AG08395 (cell line): Measurements from ENCODE around the gene OR8B8.
A peak's percentile ranks its signal among the peaks of the same experiment; 100 is the strongest.
"Not testable (repeated sequence)": the region's sequence is repeated elsewhere in the genome, so short reads cannot be mapped to it uniquely, and the experiment has no call there.

ENCODE experiments used
- DNase-seq: peaks from one replicate; pipeline ENCODE4 v3.0.0; 2012; ENCODE audit warnings: mixed read lengths, low spot score

OR8B8 gene

GRCh38 chr11:124445646-124446150 is at the start of gene OR8B8:
Gene OR8B8 (minus strand): TSS chr11:124445696. CDS start chr11:124441085, 4,611 bp downstream.
- DNase-seq = no peak

GRCh38 chr11:124493016-124493655 is 47.6 kb upstream of the OR8B8 start:
- no peak for DNase-seq

- no peak for DNase-seq
Measured at GRCh38 chr11:124483422-124483821, 37.9 kb upstream of the OR8B8 start.

GRCh38 chr11:124482362-124483147 is 37.1 kb upstream of the OR8B8 start:
- DNase-seq = no peak

GRCh38 chr11:124481365-124482323 is 36.1 kb upstream of the OR8B8 start:
- DNase-seq = peak; percentile 30

- no peak for DNase-seq
Measured at GRCh38 chr11:124479561-124479960, 34.1 kb upstream of the OR8B8 start.

- no peak for DNase-seq
Measured at GRCh38 chr11:124475265-124475664, 29.8 kb upstream of the OR8B8 start.

GRCh38 chr11:124474779-124475178 is 29.3 kb upstream of the OR8B8 start:
- no peak for DNase-seq

GRCh38 chr11:124474079-124474478 is 28.6 kb upstream of the OR8B8 start:
- no peak for DNase-seq

- no peak for DNase-seq
Measured at GRCh38 chr11:124473476-124473875, 28.0 kb upstream of the OR8B8 start.

- no peak for DNase-seq
Measured at GRCh38 chr11:124470561-124471227, 25.2 kb upstream of the OR8B8 start.

- no peak for DNase-seq
Measured at GRCh38 chr11:124467381-124467927, 22.0 kb upstream of the OR8B8 start.

- DNase-seq = no peak
Measured at GRCh38 chr11:124465368-124465767, 19.9 kb upstream of the OR8B8 start.

- DNase-seq = no peak
Measured at GRCh38 chr11:124463990-124464389, 18.5 kb upstream of the OR8B8 start.

GRCh38 chr11:124463324-124463723 is 17.8 kb upstream of the OR8B8 start:
- no peak for DNase-seq

- no peak for DNase-seq
Measured at GRCh38 chr11:124460459-124460858, 15.0 kb upstream of the OR8B8 start.

GRCh38 chr11:124459379-124459778 is 13.9 kb upstream of the OR8B8 start:
- DNase-seq = not testable (repeated sequence)

GRCh38 chr11:124454552-124454951 is 9.1 kb upstream of the OR8B8 start:
- DNase-seq = no peak

GRCh38 chr11:124446916-124447315 is 1.4 kb upstream of the OR8B8 start:
- DNase-seq = no peak

- no peak for DNase-seq
Measured at GRCh38 chr11:124442847-124443246, 2.6 kb downstream of the OR8B8 start.

- DNase-seq = no peak
Measured at GRCh38 chr11:124442442-124442841, 3.1 kb downstream of the OR8B8 start.
